K562 treated with DMSO at 1 percent for 12 hours (cell line): Measurements from ENCODE around the gene ALG8. TPM values are rescaled to one million over a fixed set of nuclear protein-coding genes. Genes with fewer than 3 reads are reported as not detected.

Source experiments
- total RNA-seq: library from RNA; unstranded; fragments of 300-600 nt; gene quantifications from 2 replicates; pipeline ENCODE4 v1.2.3, GENCODE V29; 2022; ENCODE audit not compliant: insufficient read depth

The ALG8 gene
- total RNA-seq = 17.6 and 37.0 TPM in 2 replicates

GRCh38 chr11:78139422-78140391 is at the start of gene ALG8:
Gene ALG8, minus strand, starts transcription at chr11:78139626. Its CDS starts 38 bp downstream, at chr11:78139588.

GRCh38 chr11:78188286-78189173 is 49.1 kb upstream of the ALG8 start, which contains the start of the genes KCTD21 and USP35:
Gene KCTD21, minus strand, starts transcription at chr11:78188626. Its CDS starts 14,072 bp downstream, at chr11:78174554.
Gene USP35, plus strand, starts transcription at chr11:78188919. Its CDS starts 7,327 bp downstream, at chr11:78196246.

GRCh38 chr11:78079232-78080083 is 60.0 kb downstream of the ALG8 start, which contains the start of gene NDUFC2:
Gene NDUFC2, minus strand, starts transcription at chr11:78079862. Its CDS starts 118 bp downstream, at chr11:78079744.

GRCh38 chr11:78063440-78064181 is 75.8 kb downstream of the ALG8 start, which contains the start of gene THRSP:
Gene THRSP, plus strand, starts transcription at chr11:78063861. Its CDS starts 21 bp downstream, at chr11:78063882.

Other genes starting within 250 kb of the ALG8 start
- gene INTS4, start 145.0 kb downstream of the ALG8 start, total RNA-seq = 22.2 and 46.1 TPM in 2 replicates
- not detected in 2 replicates for gene KCTD14, start 116.3 kb downstream of the ALG8 start, total RNA-seq
- 1.7 and 1.8 TPM in 2 replicates for gene THRSP, start 75.8 kb downstream of the ALG8 start, total RNA-seq
- 515 and 694 TPM in 2 replicates for gene NDUFC2, start 59.8 kb downstream of the ALG8 start, total RNA-seq
- gene KCTD21, start 49.0 kb upstream of the ALG8 start, total RNA-seq = 3.7 and 7.4 TPM in 2 replicates
- gene USP35, start 49.3 kb upstream of the ALG8 start, total RNA-seq = 5.1 and 8.5 TPM in 2 replicates